HPDE6-E6E7 (cell line): ENCODE results near the gene PITPNB.

Experiments
- DNase-seq: peaks from one replicate; pipeline ENCODE4 v3.0.0; 2011; ENCODE audit warnings: missing footprints; ENCODE audit errors: extremely low spot score

The PITPNB gene

DNA sequence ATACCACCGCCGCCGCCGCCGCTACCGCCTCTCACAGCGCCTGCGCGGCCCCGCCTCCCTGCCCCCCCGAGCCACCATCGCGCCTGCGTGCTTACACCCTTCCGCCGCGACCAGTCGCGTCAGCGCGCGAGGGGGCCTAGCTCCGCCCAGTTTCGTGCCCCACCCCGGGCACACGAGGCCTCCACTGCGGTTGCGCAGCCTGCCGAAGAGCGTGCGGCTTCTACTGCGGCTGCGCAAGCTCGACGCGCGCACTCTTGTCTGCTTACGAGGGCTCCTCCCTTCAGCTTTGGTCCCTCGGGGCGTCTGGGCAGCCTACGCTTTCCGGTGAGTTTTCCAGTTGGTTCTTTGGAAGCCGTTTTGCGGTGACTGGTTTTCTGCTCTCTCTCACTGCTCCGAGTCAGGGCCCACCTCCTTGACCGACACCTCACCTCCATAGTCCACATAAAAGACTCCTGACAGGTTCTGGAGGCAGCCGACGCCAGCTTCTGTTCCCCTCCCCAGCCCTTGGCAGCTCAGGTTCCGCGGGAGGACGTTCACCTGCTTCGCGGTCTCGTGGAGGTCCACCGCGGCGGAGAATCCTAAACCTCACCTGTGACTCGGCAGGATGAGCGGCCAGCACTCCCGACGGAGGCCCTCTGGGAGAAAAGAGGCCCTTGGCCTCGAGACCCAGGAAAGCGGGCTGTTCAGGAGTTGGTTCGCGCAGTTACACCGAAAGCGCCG, at the start of gene PITPNB:
Gene PITPNB, minus strand, starts transcription at position 35 of the 720 bp plus-strand sequence. CDS start 65 bp downstream, outside the sequence.
- DNase-seq: peak; percentile 98

GRCh38 chr22:27966168-27967064, 47.4 kb upstream of the PITPNB start:
- DNase-seq: no peak

DNA sequence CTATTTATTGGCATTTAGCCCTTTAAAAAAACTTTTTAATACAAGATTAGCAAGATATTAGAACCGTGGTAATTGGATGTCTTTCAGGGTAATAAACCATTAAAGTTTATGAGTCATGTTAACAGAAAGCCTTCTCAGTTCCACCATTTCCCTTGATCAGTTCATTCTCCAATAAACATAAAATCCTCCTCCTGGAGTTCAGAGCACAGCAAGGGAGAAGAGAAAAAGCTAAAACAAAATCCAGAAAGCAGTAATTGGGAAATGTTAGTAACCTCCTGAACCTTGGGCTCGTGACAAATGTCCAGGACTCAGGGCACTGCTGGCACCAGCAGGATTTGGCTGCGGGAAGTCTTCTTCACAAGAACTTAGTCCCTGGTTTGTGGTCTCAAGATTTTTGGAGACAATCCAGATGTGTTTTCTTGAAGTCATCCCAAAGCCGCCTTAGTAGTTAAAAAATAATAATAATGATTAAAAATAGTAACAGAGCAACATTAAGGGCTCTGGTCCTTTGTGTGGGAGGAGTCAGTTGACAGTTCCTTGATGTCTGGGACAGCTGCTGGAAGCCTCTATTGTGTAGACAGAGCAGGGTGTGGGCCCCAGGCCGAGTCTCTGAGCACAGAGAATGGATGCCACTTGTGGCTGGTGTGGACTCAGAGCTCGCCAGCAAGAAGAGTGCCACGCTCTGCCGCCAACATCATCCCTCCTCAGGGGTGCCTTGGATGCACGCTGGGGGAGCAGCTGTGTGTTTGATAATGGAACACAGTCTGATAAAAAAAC, 43.4 kb upstream of the PITPNB start:
- no peak for DNase-seq

DNA sequence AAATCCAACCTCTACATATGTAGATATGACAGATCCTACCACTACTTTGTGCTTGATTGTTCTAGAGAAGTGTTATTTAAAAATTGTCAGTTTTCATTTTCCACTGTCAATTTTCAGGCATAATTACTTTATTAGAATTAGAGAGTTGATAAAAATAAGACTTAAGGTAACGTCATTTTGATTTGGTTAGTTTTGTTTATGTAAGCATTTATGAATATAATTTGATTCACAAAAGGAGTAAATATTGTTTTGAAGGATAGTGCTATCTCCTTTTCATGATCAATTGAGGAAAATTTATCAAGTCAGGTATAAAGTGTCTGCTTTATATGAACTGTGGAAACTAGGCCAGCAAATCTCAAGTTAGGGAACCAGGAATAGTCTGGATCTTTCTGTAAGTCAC, 42.6 kb upstream of the PITPNB start:
- DNase-seq: no peak

DNA sequence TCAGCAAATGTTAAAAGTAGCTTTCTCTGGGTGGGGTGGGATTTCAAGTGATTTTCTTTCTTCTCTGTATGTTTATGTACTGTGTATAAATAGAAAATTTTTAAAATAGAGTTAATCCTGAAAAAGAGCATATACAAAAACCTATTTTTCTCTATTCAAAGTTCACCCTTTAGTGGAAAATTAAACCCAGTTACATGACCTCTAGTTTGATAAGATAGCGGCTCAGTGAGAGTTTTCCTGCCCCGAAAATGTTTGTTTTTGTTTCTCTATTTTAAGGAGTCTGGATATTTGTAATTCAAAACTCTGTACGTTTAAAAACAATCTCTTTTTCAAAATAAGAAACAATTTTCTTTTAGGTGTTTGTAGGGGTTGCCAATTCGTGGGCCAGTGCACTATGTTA, 42.1 kb upstream of the PITPNB start:
- DNase-seq: no peak

DNA sequence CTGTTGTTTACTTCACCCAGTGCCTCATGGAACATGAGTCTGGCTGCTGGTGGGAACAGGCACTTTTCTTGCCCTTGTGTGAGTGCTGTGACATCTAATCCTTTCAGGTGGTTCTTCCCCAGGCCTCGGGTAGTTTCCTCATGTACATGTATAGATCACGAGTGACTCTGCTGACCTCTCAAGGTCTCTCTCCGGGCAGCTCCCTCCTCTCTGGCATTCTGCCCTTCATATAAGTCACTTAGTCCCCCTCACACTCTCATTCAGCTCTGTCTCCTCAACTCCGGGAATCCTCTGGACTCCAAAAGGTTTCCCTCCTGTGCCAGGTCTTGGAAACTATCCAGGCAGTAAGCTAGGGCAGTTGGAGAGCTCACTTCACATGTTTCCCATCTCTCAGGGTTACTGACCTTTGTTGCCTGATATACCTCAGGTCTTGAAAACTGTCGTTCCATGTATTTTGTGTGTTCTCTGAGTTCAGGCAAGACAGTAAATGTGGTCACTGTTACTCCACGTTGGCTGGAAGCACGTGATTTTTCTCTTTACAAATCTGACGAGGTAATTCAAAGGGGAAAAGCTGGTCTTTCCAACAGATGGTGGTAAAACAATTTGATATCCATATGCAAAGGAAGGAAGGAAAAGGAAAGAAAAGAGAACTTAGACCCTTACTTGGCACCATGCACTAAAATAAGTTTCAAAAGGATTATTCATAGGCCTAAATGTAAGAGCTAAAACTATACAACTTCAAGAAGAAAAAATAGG, 40.5 kb upstream of the PITPNB start:
- no peak for DNase-seq

GRCh38 chr22:27952779-27953178, 33.7 kb upstream of the PITPNB start:
- no peak for DNase-seq

- no peak for DNase-seq
These were observed 33.0 kb upstream of the PITPNB start for GRCh38 chr22:27952091-27952490.

- DNase-seq: no peak
These were observed 30.4 kb upstream of the PITPNB start for GRCh38 chr22:27949421-27949820.

DNA sequence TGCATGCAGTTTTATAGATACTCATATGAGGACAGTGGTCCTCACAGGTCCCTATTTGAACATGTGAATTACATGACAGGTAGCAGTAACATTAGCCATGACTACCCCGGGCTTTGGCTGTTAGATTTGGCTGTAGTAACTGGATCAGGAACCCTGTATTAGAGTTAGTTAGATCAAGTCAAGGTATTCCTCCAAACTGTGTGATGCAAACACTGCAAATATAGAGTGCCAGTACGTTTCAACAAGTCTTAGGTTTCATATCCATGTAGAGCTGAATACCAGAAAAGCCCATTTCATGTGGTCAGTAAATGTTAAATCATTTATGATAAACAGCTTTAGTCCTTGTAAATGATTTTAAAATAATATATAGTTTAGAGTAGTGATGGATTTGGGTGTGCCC, 29.5 kb upstream of the PITPNB start:
- DNase-seq: no peak

GRCh38 chr22:27947448-27947847, 28.4 kb upstream of the PITPNB start:
- DNase-seq: no peak

- no peak for DNase-seq
These were observed 22.1 kb upstream of the PITPNB start for GRCh38 chr22:27941143-27941542.

- DNase-seq: no peak
These were observed 18.4 kb upstream of the PITPNB start for GRCh38 chr22:27937453-27937852.

GRCh38 chr22:27935897-27936296, 16.8 kb upstream of the PITPNB start:
- no peak for DNase-seq

GRCh38 chr22:27934069-27934468, 15.0 kb upstream of the PITPNB start:
- no peak for DNase-seq

GRCh38 chr22:27933186-27933983, 14.3 kb upstream of the PITPNB start:
- DNase-seq: no peak

- peak; percentile 43 for DNase-seq
These were observed 11.4 kb upstream of the PITPNB start for GRCh38 chr22:27930331-27931060.

DNA sequence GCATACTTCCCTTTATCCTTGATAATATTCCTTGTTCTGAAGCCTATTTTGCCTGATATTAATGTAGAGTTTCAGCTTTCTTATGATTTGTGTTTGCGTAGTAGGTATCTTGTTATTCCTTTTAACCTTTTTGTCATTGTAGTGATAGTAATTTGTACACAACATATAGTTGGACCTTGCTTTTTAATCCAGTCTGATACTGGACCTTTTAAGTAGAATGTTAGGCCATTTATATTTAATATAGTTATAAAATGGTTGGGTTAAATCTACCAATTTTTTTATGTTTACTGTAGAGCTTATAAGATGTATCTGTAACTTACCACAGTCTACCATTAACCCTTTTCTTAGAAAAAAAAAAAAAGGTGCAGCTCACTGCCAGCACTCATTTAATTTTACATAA, 8.6 kb upstream of the PITPNB start:
- no peak for DNase-seq

DNA sequence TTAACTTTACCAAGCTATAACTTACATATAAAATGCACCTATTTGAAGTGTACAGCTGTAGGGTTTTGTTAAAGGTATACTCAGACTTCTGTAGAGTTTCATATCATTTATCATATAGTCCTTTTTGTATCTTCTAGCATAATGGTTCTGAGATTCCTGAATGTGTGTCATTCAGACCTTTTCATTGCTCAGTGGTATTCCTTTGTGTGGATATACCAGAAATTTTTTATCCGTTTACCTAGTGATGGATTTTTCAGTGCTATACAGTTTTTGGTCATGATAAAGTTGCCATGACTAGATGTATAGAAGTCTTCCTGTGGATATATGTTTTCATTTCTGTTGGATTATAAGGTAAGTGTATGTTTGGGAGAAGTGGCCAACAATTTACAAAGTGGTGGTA, 6.3 kb upstream of the PITPNB start:
- no peak for DNase-seq
